ENCODE data around the gene TMEM108. TPM values are rescaled to one million over a fixed set of nuclear protein-coding genes. Genes with fewer than 3 reads are reported as not detected.

The TMEM108 gene
- total RNA-seq, 1 experiment from 2014 or later = not detected

DNA sequence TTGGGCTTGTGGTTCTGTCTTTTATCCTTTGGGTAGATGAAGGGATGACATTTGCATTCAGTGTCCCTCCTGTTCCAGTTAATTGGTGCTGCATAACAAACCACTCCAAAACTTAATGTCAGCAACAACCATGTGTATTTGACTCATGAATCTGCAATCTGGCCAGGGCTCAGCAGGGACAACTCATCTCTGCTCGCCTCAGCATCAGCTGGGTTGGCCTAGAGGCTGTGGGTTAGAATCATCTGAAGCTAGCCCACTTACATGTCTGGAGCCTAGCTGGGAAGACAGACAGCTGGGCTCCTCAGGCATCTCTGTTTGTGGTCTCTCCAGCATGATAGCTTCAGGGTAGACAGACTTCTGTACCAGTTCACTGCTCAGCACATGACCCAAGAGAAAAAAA is 92.0 kb downstream of the TMEM108 start:
- Histone ChIP-seq H2AFZ (ENCODE audit: low read depth, low read length, poor library complexity, severe bottlenecking) (no peak overlapping the region), H3K4me1 (ENCODE audit: control insufficient read depth in 1 of 2, insufficient read depth in 2 of 2, low read length in 2 of 2) (no peaks in the 10 kb centered on the region), H3K4me3 (replicated peaks in 1 of 2; ENCODE audit: low read depth in 1 of 2, low read length in 2 of 2) (no peak overlapping the region), H3K27me3 (ENCODE audit: insufficient read depth, low read length) (peaks cover 19% of the 10 kb centered on the region), H3K9ac (ENCODE audit: low read length) (no peak overlapping the region), H3K9me2 (ENCODE audit: insufficient read depth) (no peaks in the 10 kb centered on the region), H3K79me2 (ENCODE audit: insufficient read depth, low read length) (no peaks in the 10 kb centered on the region), H3K27ac (ENCODE audit: low read depth, low read length) (no peak overlapping the region), H3K9me3 (ENCODE audit: control insufficient read depth in 1 of 2, insufficient read depth in 1 of 2, low read depth in 1 of 2, low read length in 2 of 2) (no peaks in the 10 kb centered on the region), H4K20me1 (ENCODE audit: insufficient read depth) (no peaks in the 10 kb centered on the region), H3K36me3 (ENCODE audit: control insufficient read depth in 1 of 2, insufficient read depth in 2 of 2, low read length in 2 of 2) (no peaks in the 10 kb centered on the region), H3K4me2 (ENCODE audit: low read length) (no peak overlapping the region)
- intact Hi-C loops (cut with micrococcal nuclease) = no loop called here
- no peak for ATAC-seq
- DNase-seq (ENCODE audit: low read depth, low spot score) = no peak
- RAD21 ChIA-PET (ENCODE audit: low non-redundant PET in 1 of 2, low total read pairs in 2 of 2, uncharacterized antibody in 2 of 2, unreplicated experiment in 2 of 2) = no interaction called here
- CTCF ChIA-PET = interaction anchor here (0.6 kb wide), 1 partner anchor 144 kb away, joined by 3 read pairs; no protein-coding TSS in a partner anchor
- BruUV-seq (replicated peaks) = no TSS peak
- POLR2A ChIA-PET = no interaction called here
- no peak for TF ChIP-seq POLR2AphosphoS5 (IDR thresholded peaks at IDR 0.05; ENCODE audit: low read depth, low read length)
- TF ChIP-seq SRF (IDR thresholded peaks at IDR 0.05; ENCODE audit: low read depth) = no peak
- no peak for TF ChIP-seq RAD21 (IDR thresholded peaks at IDR 0.05; ENCODE audit: low read depth)
- no peak for TF ChIP-seq ZFX (IDR thresholded peaks at IDR 0.05)
- TF ChIP-seq EZH2 (IDR thresholded peaks at IDR 0.05) = no peak
- TF ChIP-seq FOSL1 (IDR thresholded peaks at IDR 0.05; ENCODE audit: low read depth) = no peak
- TF ChIP-seq, protein P1, sequence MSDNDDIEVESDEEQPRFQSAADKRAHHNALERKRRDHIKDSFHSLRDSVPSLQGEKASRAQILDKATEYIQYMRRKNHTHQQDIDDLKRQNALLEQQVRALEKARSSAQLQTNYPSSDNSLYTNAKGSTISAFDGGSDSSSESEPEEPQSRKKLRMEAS (IDR thresholded peaks at IDR 0.05) = no peak

DNA sequence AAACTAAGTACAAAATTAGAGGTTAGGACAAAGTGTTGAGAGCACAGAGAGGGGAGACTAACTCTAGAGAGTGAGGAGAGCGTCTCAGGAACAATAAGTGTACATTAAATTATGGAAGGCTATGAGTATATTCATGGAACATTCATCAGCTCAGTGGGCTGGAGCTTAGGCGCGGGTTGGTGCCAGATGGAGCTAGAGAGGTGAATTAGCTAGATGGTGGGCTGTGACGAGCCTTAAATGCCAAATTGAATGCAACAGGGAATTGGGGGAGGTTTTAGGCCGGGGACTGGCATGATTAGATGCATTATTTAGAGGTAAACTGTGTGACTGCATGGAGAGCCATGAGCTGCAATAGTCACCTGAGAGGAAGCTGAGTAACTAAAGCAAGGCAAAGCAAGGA is 97.1 kb downstream of the TMEM108 start:
- H3K9me3 ChIP-seq (ENCODE audit: control insufficient read depth in 1 of 2, insufficient read depth in 1 of 2, low read depth in 1 of 2, low read length in 2 of 2) = no peaks in the 10 kb centered on the region
- RAD21 ChIA-PET (ENCODE audit: low non-redundant PET in 1 of 2, low total read pairs in 2 of 2, uncharacterized antibody in 2 of 2, unreplicated experiment in 2 of 2) = no interaction called here
- H3K4me2 ChIP-seq (ENCODE audit: low read length) = no peak overlapping the region
- POLR2A ChIA-PET = no interaction called here
- CTCF ChIA-PET = no interaction called here
- DNase-seq (ENCODE audit: low read depth, low spot score) (no peak), ATAC-seq (no peak)
- H3K79me2 ChIP-seq (ENCODE audit: insufficient read depth, low read length) = no peaks in the 10 kb centered on the region
- no peaks in the 10 kb centered on the region for H3K4me1 ChIP-seq (ENCODE audit: control insufficient read depth in 1 of 2, insufficient read depth in 2 of 2, low read length in 2 of 2)
- no peaks in the 10 kb centered on the region for H3K9me2 ChIP-seq (ENCODE audit: insufficient read depth)
- peaks cover 34% of the 10 kb centered on the region for H3K27me3 ChIP-seq (ENCODE audit: insufficient read depth, low read length)
- no peaks in the 10 kb centered on the region for H4K20me1 ChIP-seq (ENCODE audit: insufficient read depth)
- BruUV-seq (replicated peaks) = no TSS peak
- no peaks in the 10 kb centered on the region for H3K36me3 ChIP-seq (ENCODE audit: control insufficient read depth in 1 of 2, insufficient read depth in 2 of 2, low read length in 2 of 2)
- H2AFZ ChIP-seq (ENCODE audit: low read depth, low read length, poor library complexity, severe bottlenecking) = no peak overlapping the region
- H3K27ac ChIP-seq (ENCODE audit: low read depth, low read length) = no peak overlapping the region
- no peak overlapping the region for H3K4me3 ChIP-seq (replicated peaks in 1 of 2; ENCODE audit: low read depth in 1 of 2, low read length in 2 of 2)
- H3K9ac ChIP-seq (ENCODE audit: low read length) = no peak overlapping the region
- intact Hi-C loops (cut with micrococcal nuclease) = no loop called here
- no peak for TF ChIP-seq JUND (IDR thresholded peaks at IDR 0.05)
- TF ChIP-seq EZH2phosphoT487 (IDR thresholded peaks at IDR 0.05; ENCODE audit: borderline replicate concordance) = no peak
- TF ChIP-seq TCF7L2 (IDR thresholded peaks at IDR 0.05; ENCODE audit: borderline replicate concordance, extremely low read depth, insufficient read depth, insufficient read length) = no peak
- TF ChIP-seq CTCF (IDR thresholded peaks at IDR 0.05 in 2 of 3, conservative IDR thresholded peaks at IDR 0.05 in 1 of 3; ENCODE audit: borderline replicate concordance in 1 of 3, insufficient read depth in 1 of 3, low read depth in 2 of 3, low read length in 2 of 3) = no peak
- TF ChIP-seq SRF (IDR thresholded peaks at IDR 0.05; ENCODE audit: low read depth) = no peak
- no peak for TF ChIP-seq RAD21 (IDR thresholded peaks at IDR 0.05; ENCODE audit: low read depth)
- no peak for TF ChIP-seq CBX3 (IDR thresholded peaks at IDR 0.05; ENCODE audit: low read depth)
- TF ChIP-seq SIN3A (IDR thresholded peaks at IDR 0.05; ENCODE audit: low read depth) = no peak
- no peak for TF ChIP-seq ZFX (IDR thresholded peaks at IDR 0.05)
- TF ChIP-seq, protein P2, sequence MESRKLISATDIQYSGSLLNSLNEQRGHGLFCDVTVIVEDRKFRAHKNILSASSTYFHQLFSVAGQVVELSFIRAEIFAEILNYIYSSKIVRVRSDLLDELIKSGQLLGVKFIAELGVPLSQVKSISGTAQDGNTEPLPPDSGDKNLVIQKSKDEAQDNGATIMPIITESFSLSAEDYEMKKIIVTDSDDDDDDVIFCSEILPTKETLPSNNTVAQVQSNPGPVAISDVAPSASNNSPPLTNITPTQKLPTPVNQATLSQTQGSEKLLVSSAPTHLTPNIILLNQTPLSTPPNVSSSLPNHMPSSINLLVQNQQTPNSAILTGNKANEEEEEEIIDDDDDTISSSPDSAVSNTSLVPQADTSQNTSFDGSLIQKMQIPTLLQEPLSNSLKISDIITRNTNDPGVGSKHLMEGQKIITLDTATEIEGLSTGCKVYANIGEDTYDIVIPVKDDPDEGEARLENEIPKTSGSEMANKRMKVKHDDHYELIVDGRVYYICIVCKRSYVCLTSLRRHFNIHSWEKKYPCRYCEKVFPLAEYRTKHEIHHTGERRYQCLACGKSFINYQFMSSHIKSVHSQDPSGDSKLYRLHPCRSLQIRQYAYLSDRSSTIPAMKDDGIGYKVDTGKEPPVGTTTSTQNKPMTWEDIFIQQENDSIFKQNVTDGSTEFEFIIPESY (IDR thresholded peaks at IDR 0.05; ENCODE audit: extremely low read depth, insufficient replicate concordance, low read length) = no peak
- TF ChIP-seq FOSL1 (IDR thresholded peaks at IDR 0.05; ENCODE audit: low read depth) = no peak
